H1 (cell line): Measurements from ENCODE around the gene RASSF3. TPM values are rescaled to one million over a fixed set of nuclear protein-coding genes. Genes with fewer than 3 reads are reported as not detected.

Source experiments
- MAFK ChIP-seq: IDR thresholded peaks from 2 replicates; pipeline ENCODE4 v1.6.1; 2012; ENCODE audit warnings: low read depth, mild to moderate bottlenecking, improper control_type of control experiment, low read length
- NRF1 ChIP-seq: IDR thresholded peaks from 2 replicates; pipeline ENCODE4 v1.6.1; 2011; ENCODE audit warnings: mild to moderate bottlenecking, low read depth, low read length, improper control_type of control experiment
- SP2 ChIP-seq: IDR thresholded peaks from 2 replicates; pipeline ENCODE4 v1.6.1; 2012; ENCODE audit warnings: mild to moderate bottlenecking, low read length, inconsistent platforms
- polyA plus RNA-seq, 7 experiments: library from polyadenylated mRNA; depleted of rRNA in 3 of 7; stranded (reverse) in 5 of 7; unstranded in 2 of 7; fragments of >200 nt in 5 of 7; fragments of 200-250 nt in 2 of 7; gene quantifications; 1 replicate in 5 of 7; 2 replicates in 1 of 7; 4 replicates in 1 of 7; pipeline versions ENCODE4 v1.2.1 to v1.2.3, GENCODE V29; 2011 to 2013; ENCODE audit warnings: missing spikeins in 2 of 7, mixed read lengths in 2 of 7
- total RNA-seq: library from RNA; stranded (reverse); fragmentation: NEBNext Ultra II Directional; extraction: Animal tissue kit (Norgen Biotek cat#: 25700); gene quantifications from 2 replicates; pipeline ENCODE4 v1.2.1, GENCODE V29; 2021
- TF ChIP-seq, protein P1 (sequence below): fragments of 300-600 bp; sonication (generic); IDR thresholded peaks from 2 replicates; pipeline ENCODE4 v1.7.1; 2012; ENCODE audit warnings: low read length, moderate library complexity, mild to moderate bottlenecking, inconsistent platforms; ENCODE audit not compliant: insufficient replicate concordance
- TF ChIP-seq, protein P2 (sequence below), 3 experiments: IDR thresholded peaks; 1 replicate in 2 of 3; 2 replicates in 1 of 3; pipeline versions ENCODE4 v1.5.1 to v1.6.1; 2011; ENCODE audit warnings: low read length in 3 of 3, mild to moderate bottlenecking in 3 of 3, inconsistent platforms in 2 of 3, low read depth in 1 of 3, moderate library complexity in 1 of 3; ENCODE audit not compliant: insufficient read depth in 1 of 3; ENCODE audit errors: control extremely low read depth in 1 of 3

Gene RASSF3
- total and polyA plus RNA-seq, 2 of the 8 experiments (the other 6 are each of a cell fraction or from before 2014, with no cell fraction given): 19.1 to 64.3 TPM

DNA sequence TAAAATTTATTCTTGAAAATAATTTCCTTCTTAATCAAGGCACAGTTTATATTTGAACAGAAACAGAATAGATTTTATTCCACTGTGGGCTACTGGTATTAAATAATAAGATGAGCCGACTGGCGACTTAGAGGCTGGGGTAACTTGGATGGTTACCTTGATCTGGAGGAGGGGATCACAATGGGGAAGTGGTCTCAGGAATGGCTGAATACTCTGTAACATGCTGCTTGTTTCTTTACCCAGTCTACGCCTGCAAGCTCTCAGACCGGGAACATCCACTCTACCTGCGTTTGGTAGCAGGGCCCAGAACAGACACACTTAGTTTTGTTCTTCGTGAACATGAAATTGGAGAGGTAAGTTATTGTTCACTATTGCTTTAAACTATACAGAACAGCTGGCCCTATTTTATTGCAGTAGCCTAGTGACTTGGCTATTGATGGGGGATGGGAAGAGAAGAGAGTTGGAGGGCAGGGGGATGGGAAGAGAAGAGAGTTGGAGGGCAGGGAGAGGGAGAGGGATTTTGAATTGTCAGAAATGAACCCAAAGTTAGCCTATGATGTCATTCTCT, 81.0 kb downstream of the RASSF3 start (continued):
- TF ChIP-seq, protein P1, sequence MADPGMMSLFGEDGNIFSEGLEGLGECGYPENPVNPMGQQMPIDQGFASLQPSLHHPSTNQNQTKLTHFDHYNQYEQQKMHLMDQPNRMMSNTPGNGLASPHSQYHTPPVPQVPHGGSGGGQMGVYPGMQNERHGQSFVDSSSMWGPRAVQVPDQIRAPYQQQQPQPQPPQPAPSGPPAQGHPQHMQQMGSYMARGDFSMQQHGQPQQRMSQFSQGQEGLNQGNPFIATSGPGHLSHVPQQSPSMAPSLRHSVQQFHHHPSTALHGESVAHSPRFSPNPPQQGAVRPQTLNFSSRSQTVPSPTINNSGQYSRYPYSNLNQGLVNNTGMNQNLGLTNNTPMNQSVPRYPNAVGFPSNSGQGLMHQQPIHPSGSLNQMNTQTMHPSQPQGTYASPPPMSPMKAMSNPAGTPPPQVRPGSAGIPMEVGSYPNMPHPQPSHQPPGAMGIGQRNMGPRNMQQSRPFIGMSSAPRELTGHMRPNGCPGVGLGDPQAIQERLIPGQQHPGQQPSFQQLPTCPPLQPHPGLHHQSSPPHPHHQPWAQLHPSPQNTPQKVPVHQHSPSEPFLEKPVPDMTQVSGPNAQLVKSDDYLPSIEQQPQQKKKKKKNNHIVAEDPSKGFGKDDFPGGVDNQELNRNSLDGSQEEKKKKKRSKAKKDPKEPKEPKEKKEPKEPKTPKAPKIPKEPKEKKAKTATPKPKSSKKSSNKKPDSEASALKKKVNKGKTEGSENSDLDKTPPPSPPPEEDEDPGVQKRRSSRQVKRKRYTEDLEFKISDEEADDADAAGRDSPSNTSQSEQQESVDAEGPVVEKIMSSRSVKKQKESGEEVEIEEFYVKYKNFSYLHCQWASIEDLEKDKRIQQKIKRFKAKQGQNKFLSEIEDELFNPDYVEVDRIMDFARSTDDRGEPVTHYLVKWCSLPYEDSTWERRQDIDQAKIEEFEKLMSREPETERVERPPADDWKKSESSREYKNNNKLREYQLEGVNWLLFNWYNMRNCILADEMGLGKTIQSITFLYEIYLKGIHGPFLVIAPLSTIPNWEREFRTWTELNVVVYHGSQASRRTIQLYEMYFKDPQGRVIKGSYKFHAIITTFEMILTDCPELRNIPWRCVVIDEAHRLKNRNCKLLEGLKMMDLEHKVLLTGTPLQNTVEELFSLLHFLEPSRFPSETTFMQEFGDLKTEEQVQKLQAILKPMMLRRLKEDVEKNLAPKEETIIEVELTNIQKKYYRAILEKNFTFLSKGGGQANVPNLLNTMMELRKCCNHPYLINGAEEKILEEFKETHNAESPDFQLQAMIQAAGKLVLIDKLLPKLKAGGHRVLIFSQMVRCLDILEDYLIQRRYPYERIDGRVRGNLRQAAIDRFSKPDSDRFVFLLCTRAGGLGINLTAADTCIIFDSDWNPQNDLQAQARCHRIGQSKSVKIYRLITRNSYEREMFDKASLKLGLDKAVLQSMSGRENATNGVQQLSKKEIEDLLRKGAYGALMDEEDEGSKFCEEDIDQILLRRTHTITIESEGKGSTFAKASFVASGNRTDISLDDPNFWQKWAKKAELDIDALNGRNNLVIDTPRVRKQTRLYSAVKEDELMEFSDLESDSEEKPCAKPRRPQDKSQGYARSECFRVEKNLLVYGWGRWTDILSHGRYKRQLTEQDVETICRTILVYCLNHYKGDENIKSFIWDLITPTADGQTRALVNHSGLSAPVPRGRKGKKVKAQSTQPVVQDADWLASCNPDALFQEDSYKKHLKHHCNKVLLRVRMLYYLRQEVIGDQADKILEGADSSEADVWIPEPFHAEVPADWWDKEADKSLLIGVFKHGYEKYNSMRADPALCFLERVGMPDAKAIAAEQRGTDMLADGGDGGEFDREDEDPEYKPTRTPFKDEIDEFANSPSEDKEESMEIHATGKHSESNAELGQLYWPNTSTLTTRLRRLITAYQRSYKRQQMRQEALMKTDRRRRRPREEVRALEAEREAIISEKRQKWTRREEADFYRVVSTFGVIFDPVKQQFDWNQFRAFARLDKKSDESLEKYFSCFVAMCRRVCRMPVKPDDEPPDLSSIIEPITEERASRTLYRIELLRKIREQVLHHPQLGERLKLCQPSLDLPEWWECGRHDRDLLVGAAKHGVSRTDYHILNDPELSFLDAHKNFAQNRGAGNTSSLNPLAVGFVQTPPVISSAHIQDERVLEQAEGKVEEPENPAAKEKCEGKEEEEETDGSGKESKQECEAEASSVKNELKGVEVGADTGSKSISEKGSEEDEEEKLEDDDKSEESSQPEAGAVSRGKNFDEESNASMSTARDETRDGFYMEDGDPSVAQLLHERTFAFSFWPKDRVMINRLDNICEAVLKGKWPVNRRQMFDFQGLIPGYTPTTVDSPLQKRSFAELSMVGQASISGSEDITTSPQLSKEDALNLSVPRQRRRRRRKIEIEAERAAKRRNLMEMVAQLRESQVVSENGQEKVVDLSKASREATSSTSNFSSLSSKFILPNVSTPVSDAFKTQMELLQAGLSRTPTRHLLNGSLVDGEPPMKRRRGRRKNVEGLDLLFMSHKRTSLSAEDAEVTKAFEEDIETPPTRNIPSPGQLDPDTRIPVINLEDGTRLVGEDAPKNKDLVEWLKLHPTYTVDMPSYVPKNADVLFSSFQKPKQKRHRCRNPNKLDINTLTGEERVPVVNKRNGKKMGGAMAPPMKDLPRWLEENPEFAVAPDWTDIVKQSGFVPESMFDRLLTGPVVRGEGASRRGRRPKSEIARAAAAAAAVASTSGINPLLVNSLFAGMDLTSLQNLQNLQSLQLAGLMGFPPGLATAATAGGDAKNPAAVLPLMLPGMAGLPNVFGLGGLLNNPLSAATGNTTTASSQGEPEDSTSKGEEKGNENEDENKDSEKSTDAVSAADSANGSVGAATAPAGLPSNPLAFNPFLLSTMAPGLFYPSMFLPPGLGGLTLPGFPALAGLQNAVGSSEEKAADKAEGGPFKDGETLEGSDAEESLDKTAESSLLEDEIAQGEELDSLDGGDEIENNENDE: peak; percentile 11
- TF ChIP-seq MAFK (no peak), NRF1 (no peak), SP2 (no peak)
- TF ChIP-seq, protein P2, sequence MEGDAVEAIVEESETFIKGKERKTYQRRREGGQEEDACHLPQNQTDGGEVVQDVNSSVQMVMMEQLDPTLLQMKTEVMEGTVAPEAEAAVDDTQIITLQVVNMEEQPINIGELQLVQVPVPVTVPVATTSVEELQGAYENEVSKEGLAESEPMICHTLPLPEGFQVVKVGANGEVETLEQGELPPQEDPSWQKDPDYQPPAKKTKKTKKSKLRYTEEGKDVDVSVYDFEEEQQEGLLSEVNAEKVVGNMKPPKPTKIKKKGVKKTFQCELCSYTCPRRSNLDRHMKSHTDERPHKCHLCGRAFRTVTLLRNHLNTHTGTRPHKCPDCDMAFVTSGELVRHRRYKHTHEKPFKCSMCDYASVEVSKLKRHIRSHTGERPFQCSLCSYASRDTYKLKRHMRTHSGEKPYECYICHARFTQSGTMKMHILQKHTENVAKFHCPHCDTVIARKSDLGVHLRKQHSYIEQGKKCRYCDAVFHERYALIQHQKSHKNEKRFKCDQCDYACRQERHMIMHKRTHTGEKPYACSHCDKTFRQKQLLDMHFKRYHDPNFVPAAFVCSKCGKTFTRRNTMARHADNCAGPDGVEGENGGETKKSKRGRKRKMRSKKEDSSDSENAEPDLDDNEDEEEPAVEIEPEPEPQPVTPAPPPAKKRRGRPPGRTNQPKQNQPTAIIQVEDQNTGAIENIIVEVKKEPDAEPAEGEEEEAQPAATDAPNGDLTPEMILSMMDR (IDR thresholded peaks at IDR 0.05; ENCODE audit: control extremely low read depth in 1 of 3, insufficient read depth in 1 of 3, low read depth in 1 of 3, low read length in 3 of 3): no peak
